ENCODE data around the gene ZNF710. TPM values are rescaled to one million over a fixed set of nuclear protein-coding genes. Genes with fewer than 3 reads are reported as not detected.

The ZNF710 gene
- total and polyA plus RNA-seq, 2 of the 8 experiments (the other 6 are each of a cell fraction or from before 2014, with no cell fraction given): 10.5 to 24.0 TPM

DNA sequence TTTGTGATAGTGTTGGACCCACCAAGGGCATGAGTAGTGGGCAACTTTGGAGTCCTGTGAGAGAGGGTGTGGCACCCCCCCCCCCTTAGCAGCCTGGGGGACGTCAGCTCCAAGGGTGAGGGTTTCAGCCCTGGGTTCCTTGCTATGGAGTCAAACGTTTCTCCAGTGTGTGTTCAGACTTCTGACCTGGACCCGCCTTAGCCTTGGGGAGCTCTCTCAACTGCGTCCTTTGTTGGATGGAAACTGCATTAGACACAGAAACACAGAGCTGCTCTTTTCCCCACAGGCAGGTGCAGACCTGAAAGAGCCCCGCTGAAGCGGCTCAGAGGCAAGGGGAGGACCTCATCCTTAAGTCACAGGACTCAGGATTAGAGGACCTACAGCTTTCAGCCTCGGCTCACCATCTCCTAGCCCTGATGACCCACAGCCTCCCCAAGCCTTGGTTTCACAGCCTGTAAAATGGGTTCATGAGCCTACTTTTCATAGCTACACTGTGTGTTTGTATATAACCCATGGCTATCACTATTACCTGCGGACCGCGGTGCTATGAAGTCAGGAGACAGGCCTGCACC is 19.9 kb downstream of the ZNF710 start:
- no peak overlapping the region for H2BK12ac ChIP-seq (ENCODE audit: low read depth, low read length)
- H4K20me1 ChIP-seq (replicated peaks in 1 of 2; ENCODE audit: control insufficient read depth in 1 of 2, insufficient read depth in 2 of 2, low read length in 2 of 2): peaks cover 0 to 13% of the 10 kb centered on the region in 2 experiments
- H3K4me1 ChIP-seq (replicated peaks in 1 of 4; ENCODE audit: control insufficient read depth in 3 of 4, insufficient read depth in 4 of 4, low read length in 3 of 4): peaks cover 2 to 18% (median 8%) of the 10 kb centered on the region in 4 experiments; a peak in 6 of 7 replicates
- DNase-seq (ENCODE audit: low read depth in 1 of 2, low spot score in 2 of 2): no peak
- H3K14ac ChIP-seq (ENCODE audit: insufficient read length): no peak overlapping the region
- no peak overlapping the region for H3K18ac ChIP-seq (ENCODE audit: extremely low read depth, low read length)
- H3K4me3 ChIP-seq (ENCODE audit: extremely low read depth in 1 of 4, insufficient read depth in 2 of 4, low read depth in 3 of 4, low read length in 4 of 4): no peak overlapping the region
- ChIA-PET CTCF (ENCODE audit: partially characterized antibody) (interaction anchor here (0.7 to 2.3 kb wide), 4 partner anchors 15 to 133 kb away, joined by 3 to 6 read pairs (median 4); no protein-coding TSS in a partner anchor), POLR2A (ENCODE audit: partially characterized antibody) (interaction anchor here (1.3 to 2.0 kb wide), 2 partner anchors 14 to 21 kb away, joined by 3 to 5 read pairs; no protein-coding TSS in a partner anchor)
- no peak overlapping the region for H2AK5ac ChIP-seq (ENCODE audit: low read depth, low read length)
- no peak overlapping the region for H3K27ac ChIP-seq (ENCODE audit: low read depth, low read length)
- H3K79me2 ChIP-seq (ENCODE audit: control insufficient read depth in 1 of 2, insufficient read depth in 2 of 2, low read length in 2 of 2): peaks cover 0 to 13% of the 10 kb centered on the region in 2 experiments; a peak in 1 of 4 replicates
- no peak overlapping the region for H4K91ac ChIP-seq (replicated peaks; ENCODE audit: insufficient read length, low read length)
- 90% methylated on average over 10 of the region's 10 CpGs; no CpG with 5 or more reads in 1 of the 2 experiments for whole genome bisulfite sequencing, 2 experiments (ENCODE audit: extremely low coverage in 1 of 2, insufficient coverage in 1 of 2, insufficient read length in 1 of 2, insufficient replicate concordance in 2 of 2, low coverage in 1 of 2, low lambda C conversion rate in 2 of 2, missing lambda C conversion rate in 1 of 2)
- H3K56ac ChIP-seq (replicated peaks; ENCODE audit: insufficient read length, low read depth, low read length): no peak overlapping the region
- no peak overlapping the region for H3K4ac ChIP-seq (replicated peaks; ENCODE audit: insufficient read length, low read depth, low read length)
- FAIRE-seq: no peak
- H3K4me2 ChIP-seq (ENCODE audit: insufficient read depth in 1 of 2, low read depth in 2 of 2, low read length in 2 of 2): no peak overlapping the region
- no peak overlapping the region for H2BK120ac ChIP-seq (replicated peaks; ENCODE audit: low read depth, low read length)
- H2BK15ac ChIP-seq (ENCODE audit: low read length): no peak overlapping the region
- H4K8ac ChIP-seq (ENCODE audit: extremely low read depth, insufficient read depth, low read length): no peak overlapping the region; the same call in 1 of the 2 replicates
- no peak overlapping the region for H2BK20ac ChIP-seq (ENCODE audit: low read length)
- no peak overlapping the region for H4K5ac ChIP-seq (ENCODE audit: insufficient read length, low read depth, low read length)
- peaks cover 15% of the 10 kb centered on the region for H3K79me1 ChIP-seq (ENCODE audit: low read depth, low read length)
- H2AFZ ChIP-seq (ENCODE audit: low read length): no peak overlapping the region
- H3K27me3 ChIP-seq (replicated peaks in 1 of 4; ENCODE audit: control insufficient read depth in 3 of 4, extremely low read depth in 1 of 4, insufficient read depth in 3 of 4, low read length in 3 of 4): no peaks in the 10 kb centered on the region
- H3K23me2 ChIP-seq (ENCODE audit: low read depth, low read length): no peaks in the 10 kb centered on the region
- H2BK5ac ChIP-seq (ENCODE audit: low read depth, low read length): no peak overlapping the region
- no peaks in the 10 kb centered on the region for H3K36me3 ChIP-seq (ENCODE audit: control insufficient read depth in 2 of 4, insufficient read depth in 4 of 4, low read length in 3 of 4)
- no peak overlapping the region for H3K23ac ChIP-seq (ENCODE audit: insufficient read length)
- no peak overlapping the region for H3K9ac ChIP-seq (replicated peaks in 1 of 4; ENCODE audit: extremely low read depth in 1 of 4, low read depth in 3 of 4, low read length in 3 of 4)
- H3K9me3 ChIP-seq (ENCODE audit: insufficient read depth in 2 of 2, low read depth in 1 of 2, low read length in 1 of 2): no peaks in the 10 kb centered on the region
- TF ChIP-seq TBP (IDR thresholded peaks at IDR 0.05; ENCODE audit: low read depth, low read length) (no peak), POU5F1 (IDR thresholded peaks at IDR 0.05; ENCODE audit: low read depth, low read length) (no peak), ZNF274 (IDR thresholded peaks at IDR 0.05; ENCODE audit: borderline replicate concordance, extremely low read depth, low read length) (no peak), CHD2 (IDR thresholded peaks at IDR 0.05; ENCODE audit: low read length) (no peak), RAD21 (IDR thresholded peaks at IDR 0.05 in 1 of 2, conservative IDR thresholded peaks at IDR 0.05 in 1 of 2; ENCODE audit: low read depth in 2 of 2, low read length in 2 of 2) (no peak), KDM1A (IDR thresholded peaks at IDR 0.05; ENCODE audit: borderline replicate concordance, low read length) (no peak; the same call in 1 of the 2 replicates), EP300 (IDR thresholded peaks at IDR 0.05; ENCODE audit: borderline replicate concordance in 1 of 2, low read depth in 2 of 2, low read length in 2 of 2) (no peak), NANOG (IDR thresholded peaks at IDR 0.05; ENCODE audit: insufficient read depth, low read depth, low read length, poor library complexity, severe bottlenecking) (no peak), CBX5 (IDR thresholded peaks at IDR 0.05; ENCODE audit: low read depth, low read length) (no peak), KDM4A (IDR thresholded peaks at IDR 0.05; ENCODE audit: low read depth, low read length, severe bottlenecking) (no peak), SIN3A (conservative IDR thresholded peaks at IDR 0.05 in 1 of 2, IDR thresholded peaks at IDR 0.05 in 1 of 2; ENCODE audit: low read depth in 1 of 2, low read length in 2 of 2) (no peak), MAFK (IDR thresholded peaks at IDR 0.05; ENCODE audit: low read depth, low read length) (no peak)

All from H1 (cell line).